ENCODE data around the gene CAPN5. TPM values are rescaled to one million over a fixed set of nuclear protein-coding genes. Genes with fewer than 3 reads are reported as not detected.
"Not testable (repeated sequence)": the region's sequence is repeated elsewhere in the genome, so short reads cannot be mapped to it uniquely, and the experiment has no call there.

Gene CAPN5
- total RNA-seq, 1 experiment from 2014 or later, result 0.68 TPM

DNA sequence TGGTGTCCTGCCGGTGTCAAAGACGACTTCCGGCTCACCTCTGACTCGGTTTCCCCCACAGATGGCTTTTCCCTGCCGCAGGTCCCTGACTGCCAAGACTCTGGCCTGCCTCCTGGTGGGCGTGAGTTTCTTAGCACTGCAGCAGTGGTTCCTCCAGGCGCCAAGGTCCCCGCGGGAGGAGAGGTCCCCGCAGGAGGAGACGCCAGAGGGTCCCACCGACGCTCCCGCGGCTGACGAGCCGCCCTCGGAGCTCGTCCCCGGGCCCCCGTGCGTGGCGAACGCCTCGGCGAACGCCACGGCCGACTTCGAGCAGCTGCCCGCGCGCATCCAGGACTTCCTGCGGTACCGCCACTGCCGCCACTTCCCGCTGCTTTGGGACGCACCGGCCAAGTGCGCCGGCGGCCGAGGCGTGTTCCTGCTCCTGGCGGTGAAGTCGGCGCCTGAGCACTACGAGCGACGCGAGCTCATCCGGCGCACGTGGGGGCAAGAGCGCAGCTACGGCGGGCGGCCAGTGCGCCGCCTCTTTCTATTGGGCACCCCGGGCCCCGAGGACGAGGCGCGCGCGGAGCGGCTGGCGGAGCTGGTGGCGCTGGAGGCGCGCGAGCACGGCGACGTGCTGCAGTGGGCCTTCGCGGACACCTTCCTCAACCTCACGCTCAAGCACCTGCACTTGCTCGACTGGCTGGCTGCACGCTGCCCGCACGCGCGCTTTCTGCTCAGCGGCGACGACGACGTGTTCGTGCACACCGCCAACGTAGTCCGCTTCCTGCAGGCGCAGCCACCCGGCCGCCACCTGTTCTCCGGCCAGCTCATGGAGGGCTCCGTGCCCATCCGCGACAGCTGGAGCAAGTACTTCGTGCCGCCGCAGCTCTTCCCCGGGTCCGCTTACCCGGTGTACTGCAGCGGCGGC, 27.0 kb upstream of the CAPN5 start:
- no peak for DNase-seq (ENCODE audit: low read depth)
- in situ Hi-C loops (cut with HindIII; ENCODE audit: low pct_unique_long_range_greater_than_20kb, low sequenced_read_pairs), result no loop called here

DNA sequence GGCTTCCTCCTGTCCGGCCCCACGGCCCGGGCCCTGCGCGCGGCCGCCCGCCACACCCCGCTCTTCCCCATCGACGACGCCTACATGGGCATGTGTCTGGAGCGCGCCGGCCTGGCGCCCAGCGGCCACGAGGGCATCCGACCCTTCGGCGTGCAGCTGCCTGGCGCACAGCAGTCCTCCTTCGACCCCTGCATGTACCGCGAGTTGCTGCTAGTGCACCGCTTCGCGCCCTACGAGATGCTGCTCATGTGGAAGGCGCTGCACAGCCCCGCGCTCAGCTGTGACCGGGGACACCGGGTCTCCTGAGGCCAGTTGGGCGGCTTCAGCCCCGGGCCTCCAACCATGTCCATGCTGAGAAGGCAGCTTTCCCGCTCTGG, 26.4 kb upstream of the CAPN5 start:
- DNase-seq (ENCODE audit: low read depth), result no peak
- in situ Hi-C loops (cut with HindIII; ENCODE audit: low pct_unique_long_range_greater_than_20kb, low sequenced_read_pairs), result no loop called here

DNA sequence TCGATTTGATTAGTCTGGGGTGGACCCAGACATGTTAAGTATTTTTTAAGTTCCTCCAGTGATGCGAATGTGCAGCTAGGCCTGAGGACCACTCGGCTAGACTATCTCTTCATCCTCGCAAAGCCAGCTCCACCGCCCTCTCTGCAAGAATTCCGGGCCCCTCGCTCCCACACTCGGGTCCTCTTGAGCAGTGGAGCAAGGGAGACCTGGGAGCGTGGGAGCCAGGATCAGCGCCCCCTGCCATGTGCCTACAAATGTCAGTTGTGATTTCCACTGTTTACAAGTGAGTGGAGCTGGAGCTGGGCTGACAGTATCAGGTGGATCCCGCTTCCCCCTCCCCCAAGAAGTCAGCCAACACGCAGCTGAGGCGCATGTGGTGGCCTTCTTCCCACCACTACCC, 25.9 kb upstream of the CAPN5 start:
- in situ Hi-C loops (cut with HindIII; ENCODE audit: low pct_unique_long_range_greater_than_20kb, low sequenced_read_pairs), result no loop called here
- no peak for DNase-seq (ENCODE audit: low read depth)

DNA sequence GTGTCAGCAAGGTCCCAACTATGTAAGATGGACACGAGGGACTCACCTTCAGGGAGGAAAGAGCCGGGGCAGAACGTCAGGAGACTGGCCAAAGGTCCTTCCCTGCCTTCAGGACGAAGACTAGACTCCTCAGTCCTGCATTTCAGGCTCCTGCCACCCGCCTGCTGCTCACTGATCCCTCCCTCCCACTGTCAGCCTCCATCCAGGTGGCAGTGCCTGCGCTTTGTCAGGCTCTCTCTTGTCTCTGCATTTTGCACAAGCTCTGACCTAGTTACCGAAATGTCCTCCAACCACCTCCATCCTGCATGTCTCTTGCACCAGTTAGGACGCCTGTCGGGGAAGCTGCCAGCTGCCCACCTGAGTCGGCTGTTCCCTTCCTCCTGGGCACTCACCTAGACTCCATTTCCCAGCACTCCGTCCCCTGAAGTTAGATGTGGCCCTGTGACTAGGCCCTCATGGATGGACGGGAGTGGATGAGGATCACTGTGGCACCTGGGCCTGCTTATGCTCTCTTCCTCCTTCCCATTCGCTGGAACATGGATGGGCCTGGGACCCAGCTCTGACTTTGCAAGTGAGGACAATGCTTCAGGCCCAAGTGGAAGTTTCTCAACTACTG, 24.6 kb upstream of the CAPN5 start:
- in situ Hi-C loops (cut with HindIII; ENCODE audit: low pct_unique_long_range_greater_than_20kb, low sequenced_read_pairs), result no loop called here
- DNase-seq (ENCODE audit: low read depth), result no peak

DNA sequence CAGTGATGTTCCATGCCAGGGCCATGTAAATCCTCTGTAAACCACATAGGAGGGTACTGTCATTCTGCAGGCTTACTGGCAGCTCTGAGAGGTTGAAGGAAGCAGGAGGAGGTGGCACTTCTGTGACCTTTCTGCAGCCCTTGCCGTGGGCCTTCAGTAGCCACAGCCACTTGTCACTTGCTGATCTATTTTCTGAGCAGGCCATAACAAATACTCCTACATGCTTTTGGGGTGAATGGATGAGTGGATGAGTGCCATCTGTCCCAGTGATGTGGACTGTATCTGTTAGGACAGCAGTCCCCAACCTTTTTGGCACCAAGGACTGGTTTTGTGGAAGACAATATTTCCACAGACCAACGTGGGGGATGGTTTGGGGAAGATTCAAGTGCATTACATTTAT, 22.4 kb upstream of the CAPN5 start:
- in situ Hi-C loops (cut with HindIII; ENCODE audit: low pct_unique_long_range_greater_than_20kb, low sequenced_read_pairs), result no loop called here

DNA sequence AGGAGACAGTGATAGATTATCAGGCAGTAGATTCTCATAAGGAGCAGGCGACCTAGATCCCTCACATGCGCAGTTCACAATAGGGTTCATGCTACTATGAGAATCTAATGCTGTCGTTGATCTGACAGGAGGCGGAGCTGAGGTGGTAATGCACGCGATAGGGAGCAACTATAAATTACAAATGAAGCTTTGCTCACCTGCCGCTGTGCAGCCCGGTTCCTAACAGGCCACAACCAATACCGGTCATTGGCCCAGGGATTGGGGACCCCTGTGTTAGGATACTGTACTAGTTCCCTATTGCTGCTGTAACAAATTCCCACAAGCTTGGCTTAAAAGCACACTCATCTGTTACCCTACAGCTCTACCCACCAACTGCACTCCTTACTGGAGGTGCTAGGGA, 21.9 kb upstream of the CAPN5 start:
- DNase-seq (ENCODE audit: low read depth), result no peak

More for the DNA sequence above, 22.4 kb upstream of the CAPN5 start:
- no peak for DNase-seq (ENCODE audit: low read depth)

DNA sequence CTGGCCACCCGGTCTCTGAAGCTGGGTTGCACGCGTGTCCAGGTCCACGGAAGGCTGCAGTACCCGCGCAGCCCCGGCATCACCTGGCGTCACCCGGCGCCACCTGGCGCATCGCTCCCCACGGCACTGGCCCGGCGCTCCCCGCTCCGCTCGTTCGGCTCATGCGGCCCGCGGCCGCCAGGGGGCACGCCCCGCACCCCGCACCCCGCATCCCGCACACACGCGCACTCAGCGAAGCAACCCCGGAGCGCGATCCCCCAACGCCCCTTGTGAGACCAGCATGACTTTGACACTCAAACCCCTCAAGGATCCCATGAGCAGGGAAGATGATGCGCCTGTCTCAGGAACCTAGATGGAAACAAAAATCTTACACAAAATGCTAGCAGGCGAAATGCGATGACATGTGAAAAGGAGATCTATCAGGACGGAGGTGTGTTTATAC, 20.7 kb upstream of the CAPN5 start:
- DNase-seq (ENCODE audit: low read depth), result no peak
- in situ Hi-C loops (cut with HindIII; ENCODE audit: low pct_unique_long_range_greater_than_20kb, low sequenced_read_pairs), result no loop called here

More for the DNA sequence above, 21.9 kb upstream of the CAPN5 start:
- in situ Hi-C loops (cut with HindIII; ENCODE audit: low pct_unique_long_range_greater_than_20kb, low sequenced_read_pairs), result no loop called here

DNA sequence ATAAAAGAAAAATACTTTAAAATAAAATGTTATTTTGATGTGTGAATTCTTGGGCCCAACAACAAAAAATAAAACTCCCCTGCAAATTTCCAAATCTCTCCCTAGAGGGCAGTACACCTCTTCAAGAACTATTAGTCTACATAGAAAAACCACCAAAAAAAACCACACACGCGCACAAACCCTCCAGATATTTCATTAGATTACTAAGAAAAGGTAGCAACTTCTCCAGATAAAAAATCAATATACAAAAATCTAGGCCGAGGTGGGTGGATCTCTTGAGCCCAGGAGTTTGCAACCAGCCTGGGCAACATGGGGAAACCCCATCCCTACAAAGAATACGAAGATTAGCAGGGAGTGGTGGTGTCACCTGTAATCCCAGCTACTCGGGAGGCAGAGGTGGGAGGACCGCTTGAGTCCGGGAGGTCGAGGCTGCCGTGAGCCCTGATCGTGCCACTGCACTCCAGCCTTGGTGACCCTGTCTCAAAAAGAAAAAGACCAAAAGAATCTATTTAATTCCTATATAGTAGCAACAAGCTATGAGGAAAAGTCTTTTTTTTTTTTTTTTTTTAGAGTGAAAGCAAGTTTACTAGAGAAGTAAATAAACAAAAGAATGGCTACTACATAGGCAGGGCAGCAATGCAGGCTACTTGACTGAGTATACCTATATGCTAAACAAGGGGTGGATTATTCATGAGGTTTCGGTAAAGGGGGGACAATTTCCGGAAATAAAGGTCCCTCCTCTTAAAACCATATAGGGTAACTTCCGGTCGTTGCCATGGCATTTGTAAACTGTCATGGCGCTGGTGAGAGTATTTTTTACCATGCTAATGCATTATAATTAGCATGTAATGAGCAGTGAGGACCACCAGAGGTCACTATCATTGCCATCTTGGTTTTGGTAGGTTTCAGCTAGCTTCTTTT, 19.5 kb upstream of the CAPN5 start:
- DNase-seq (ENCODE audit: low read depth), result peak; percentile 95
- in situ Hi-C loops (cut with HindIII; ENCODE audit: low pct_unique_long_range_greater_than_20kb, low sequenced_read_pairs), result no loop called here

DNA sequence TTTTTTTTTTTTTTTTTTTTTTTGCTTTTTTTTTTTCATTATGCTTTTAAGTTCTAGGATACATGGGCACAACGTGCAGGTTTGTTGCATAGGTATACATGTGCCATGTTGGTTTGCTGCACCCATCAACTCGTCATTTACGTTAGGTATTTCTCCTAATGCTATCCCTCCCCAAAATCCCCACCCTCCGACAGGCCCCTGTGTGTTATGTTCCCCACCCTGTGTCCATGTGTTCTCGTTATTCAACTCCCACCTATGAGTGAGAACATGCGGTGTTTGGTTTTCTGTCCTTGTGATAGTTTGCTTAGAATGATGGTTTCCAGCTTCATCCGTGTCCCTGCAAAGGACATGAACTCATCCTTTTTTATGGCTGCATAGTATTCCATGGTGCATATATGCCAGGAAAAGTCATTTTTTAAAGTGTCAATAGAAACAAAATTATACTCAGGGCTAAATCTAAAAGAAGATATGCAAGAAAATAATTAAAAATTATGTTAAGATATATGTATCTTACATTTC, 18.8 kb upstream of the CAPN5 start:
- in situ Hi-C loops (cut with HindIII; ENCODE audit: low pct_unique_long_range_greater_than_20kb, low sequenced_read_pairs); DNase-seq (ENCODE audit: low read depth): not testable (repeated sequence)

DNA sequence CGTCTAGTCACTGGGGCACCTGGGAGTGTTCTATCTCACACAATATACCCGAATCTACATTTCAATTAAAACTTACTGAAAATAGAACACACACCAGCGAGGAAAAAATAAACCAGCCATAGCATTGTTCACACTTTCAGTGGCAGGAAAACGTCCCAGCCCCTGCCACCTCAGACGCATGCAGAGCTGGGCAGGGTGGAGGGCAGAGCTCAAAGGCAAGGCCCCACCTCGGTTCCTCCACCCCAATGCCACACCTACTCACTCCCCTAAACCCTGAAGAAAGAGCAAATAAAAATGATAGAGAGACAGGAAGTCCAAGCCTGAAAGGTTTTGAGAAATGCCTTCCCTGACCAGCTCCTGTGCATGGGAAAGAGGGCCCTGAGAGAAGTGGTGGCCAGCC, 17.7 kb upstream of the CAPN5 start:
- no peak for DNase-seq (ENCODE audit: low read depth)
- in situ Hi-C loops (cut with HindIII; ENCODE audit: low pct_unique_long_range_greater_than_20kb, low sequenced_read_pairs), result no loop called here

DNA sequence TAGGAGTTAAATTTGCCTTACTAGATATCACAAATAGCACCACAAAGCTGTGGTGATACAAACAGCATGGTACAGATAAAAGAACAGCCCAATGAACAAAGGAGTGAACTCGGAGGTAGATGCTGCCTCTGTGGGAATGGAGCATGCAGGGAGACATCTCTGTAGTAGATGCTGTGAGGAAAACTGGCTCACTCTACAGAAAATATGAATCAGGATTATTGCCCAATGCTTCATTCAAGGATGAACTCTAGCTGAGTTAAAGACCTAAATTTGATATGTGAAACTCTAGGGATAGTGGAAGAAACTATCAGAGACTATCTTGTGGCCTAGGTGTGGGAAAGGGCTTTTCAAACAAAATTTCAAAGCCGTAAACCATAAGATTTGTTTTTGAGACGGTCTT, 15.3 kb upstream of the CAPN5 start:
- in situ Hi-C loops (cut with HindIII; ENCODE audit: low pct_unique_long_range_greater_than_20kb, low sequenced_read_pairs), result no loop called here
- DNase-seq (ENCODE audit: low read depth), result no peak

DNA sequence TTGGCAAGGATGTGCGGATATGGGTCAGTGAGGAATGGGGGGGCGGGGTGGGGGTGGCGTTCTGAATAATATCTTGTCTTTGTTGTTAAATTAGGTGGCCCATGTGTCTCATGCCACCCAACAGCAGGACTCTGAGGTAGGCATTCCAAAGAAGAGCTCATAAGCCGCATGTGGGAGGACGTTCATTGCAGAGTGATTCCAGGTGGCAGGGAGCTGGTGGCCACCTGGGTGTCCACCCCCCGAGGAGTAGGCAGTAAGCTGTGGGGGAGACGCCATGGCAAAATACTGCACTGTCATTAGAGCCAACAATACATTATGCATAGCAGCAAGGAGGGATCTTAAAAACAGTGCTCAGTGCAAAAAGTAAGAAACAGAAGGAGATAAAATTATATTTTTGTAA, 14.3 kb upstream of the CAPN5 start:
- in situ Hi-C loops (cut with HindIII; ENCODE audit: low pct_unique_long_range_greater_than_20kb, low sequenced_read_pairs), result no loop called here
- no peak for DNase-seq (ENCODE audit: low read depth)

DNA sequence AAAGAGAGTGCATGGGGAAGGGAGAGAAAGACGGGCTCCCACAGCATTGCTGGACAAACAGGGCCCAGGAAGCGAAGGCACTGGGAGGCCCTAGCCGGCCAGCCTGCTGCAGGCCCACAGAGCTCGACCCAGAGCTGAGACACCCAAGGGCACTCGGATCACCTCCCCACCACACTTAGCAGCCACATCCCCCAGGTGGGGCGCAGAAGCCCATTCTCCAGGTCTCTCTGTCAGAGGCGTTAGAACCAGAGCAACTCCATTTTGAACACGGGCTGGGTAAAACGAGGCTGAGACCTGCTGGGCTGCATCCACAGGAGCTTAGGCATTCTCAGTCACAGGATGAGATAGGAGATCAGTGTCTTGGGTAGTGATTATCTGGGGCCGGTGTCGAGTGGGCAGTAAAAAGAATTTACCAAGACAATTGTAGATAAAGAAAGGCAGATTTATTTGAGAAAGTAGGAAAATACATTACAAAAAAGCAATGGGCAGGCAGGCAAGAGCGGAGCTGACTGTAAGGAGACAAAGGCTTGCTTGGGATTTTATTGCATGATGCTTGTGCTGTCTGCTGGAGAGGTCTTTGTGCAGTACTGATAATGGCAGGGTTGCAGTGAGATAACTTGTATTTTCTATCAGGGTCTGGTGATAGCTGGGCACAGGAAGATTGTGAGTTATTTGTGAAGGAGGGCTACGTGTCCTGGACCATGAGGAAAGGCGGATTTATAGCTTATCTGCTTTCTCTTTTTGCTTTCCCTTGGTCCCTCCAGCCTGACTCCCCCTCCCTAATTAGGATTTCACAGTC, 13.4 kb upstream of the CAPN5 start:
- in situ Hi-C loops (cut with HindIII; ENCODE audit: low pct_unique_long_range_greater_than_20kb, low sequenced_read_pairs), result no loop called here
- DNase-seq (ENCODE audit: low read depth), result no peak

DNA sequence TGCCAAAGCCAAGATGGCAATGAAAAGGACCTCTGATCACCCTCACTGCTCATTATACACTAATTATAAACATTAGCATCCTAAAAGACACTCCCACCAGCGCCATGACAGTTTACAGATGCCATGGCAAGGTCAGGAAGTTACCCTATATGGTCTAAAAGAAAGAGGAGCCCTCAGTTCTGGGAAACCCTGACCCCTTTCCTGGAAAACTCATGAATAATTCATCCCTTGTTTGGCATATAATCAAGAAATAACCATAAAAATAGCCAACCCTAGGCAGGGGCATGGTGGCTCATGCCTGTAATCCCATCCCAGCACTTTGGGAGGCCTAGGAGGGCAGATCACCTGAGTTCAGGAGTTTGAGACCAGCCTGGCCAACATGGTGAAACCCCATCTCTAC, 12.7 kb upstream of the CAPN5 start:
- DNase-seq (ENCODE audit: low read depth), result no peak

DNA sequence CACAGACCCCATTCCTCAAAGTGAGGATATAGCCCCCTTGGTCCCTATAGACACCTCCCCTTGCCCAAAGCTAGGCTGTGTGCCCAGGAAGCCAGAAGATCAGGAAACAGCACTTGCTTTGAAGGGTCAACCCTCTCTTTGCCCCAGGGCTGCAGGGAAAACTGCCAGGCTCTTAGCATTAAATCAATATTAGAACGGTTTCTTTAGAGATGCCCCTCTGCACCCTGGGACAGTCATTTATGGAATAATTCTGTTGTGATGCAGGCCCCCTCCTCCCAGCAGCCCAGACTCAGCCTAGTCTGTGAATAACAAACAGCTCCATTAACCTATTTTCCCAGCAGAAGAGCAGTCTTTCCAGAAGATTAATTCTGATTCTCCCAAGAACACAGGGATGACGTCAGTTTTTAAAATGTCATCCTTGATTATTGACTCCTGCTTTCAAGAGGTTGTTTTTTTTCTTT, 11.6 kb upstream of the CAPN5 start:
- no peak for DNase-seq (ENCODE audit: low read depth)
- in situ Hi-C loops (cut with HindIII; ENCODE audit: low pct_unique_long_range_greater_than_20kb, low sequenced_read_pairs), result no loop called here

More for the DNA sequence above, 12.7 kb upstream of the CAPN5 start:
- in situ Hi-C loops (cut with HindIII; ENCODE audit: low pct_unique_long_range_greater_than_20kb, low sequenced_read_pairs), result no loop called here

DNA sequence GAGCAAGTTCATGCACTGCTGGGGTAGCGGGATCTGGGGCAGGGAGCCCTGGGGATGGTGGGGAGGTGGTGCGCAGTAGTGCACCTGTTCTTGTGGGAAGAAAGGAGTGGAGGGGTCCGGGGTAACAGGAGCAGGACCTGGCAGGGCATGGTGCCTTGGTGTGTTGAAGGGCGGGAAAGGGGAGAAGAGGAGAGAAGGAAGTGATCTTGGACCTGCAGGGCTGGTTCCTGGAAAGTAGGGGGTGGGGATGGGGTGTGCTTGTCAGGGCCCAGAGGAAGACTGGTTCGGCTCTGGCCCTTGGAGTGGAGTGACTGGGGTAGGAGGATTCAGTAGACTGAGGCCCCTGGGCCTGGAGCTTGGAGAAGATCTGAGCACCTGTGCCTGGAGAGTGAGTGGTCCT, 10.9 kb upstream of the CAPN5 start:
- DNase-seq (ENCODE audit: low read depth), result no peak
- in situ Hi-C loops (cut with HindIII; ENCODE audit: low pct_unique_long_range_greater_than_20kb, low sequenced_read_pairs), result no loop called here

DNA sequence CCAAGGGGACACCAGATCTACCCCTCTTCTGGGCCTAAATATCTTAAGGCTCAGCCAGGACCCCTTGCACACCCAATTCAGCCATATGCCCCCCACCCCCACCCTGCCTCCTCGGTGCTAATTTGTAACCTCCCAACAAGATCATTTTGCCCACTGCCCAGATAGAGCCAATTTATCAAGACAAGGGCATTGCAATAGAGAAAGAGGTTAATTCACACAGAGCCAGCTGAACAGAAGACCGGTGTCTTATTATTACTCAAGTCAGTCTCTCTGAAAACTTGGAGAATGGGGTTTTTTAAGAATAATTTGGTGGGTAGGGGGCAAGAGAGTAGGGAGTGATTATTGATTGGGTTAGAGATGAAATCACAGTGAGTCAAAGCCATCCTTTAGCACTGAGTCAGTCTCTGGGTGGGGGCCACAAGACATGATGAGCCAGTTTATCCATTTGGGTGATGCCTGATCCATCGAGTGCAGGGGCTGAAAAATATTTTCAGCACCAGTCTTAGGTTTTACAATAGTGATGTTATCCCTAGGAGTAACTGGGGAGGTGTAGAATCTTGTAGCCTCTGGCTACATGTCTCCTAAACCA, 9.9 kb upstream of the CAPN5 start:
- in situ Hi-C loops (cut with HindIII; ENCODE audit: low pct_unique_long_range_greater_than_20kb, low sequenced_read_pairs), result no loop called here
- DNase-seq (ENCODE audit: low read depth), result no peak

Data from Caki2 (cell line).